H1 (cell line): ENCODE results near the gene OR9A2. TPM values are rescaled to one million over a fixed set of nuclear protein-coding genes. Genes with fewer than 3 reads are reported as not detected.

Experiments used
- CTCF ChIA-PET: fragments of 300-600 bp; sonication (Branson Sonifier 250); formaldehyde crosslinking; loops from one replicate; lab custom pipeline; 2021; ENCODE audit not compliant: partially characterized antibody; lab: Charles Lee
- POLR2A ChIA-PET: fragments of 300-600 bp; sonication (Branson Sonifier 250); formaldehyde crosslinking; loops from one replicate; lab custom pipeline; 2021; ENCODE audit warnings: inconsistent platforms; ENCODE audit not compliant: partially characterized antibody; lab: Charles Lee
- DNase-seq, 2 experiments: peaks; one replicate each; pipeline versions ENCODE4 v3.0.0 to v3.0.0-alpha.2; 2010 to 2022; ENCODE audit warnings: low spot score in 2 of 2, low read depth in 1 of 2, mixed read lengths in 1 of 2
- FAIRE-seq: peaks from 2 replicates; lab custom pipeline; 2011; peaks lifted over from hg19 to GRCh38; lab: Jason Lieb, UNC
- H2AFZ ChIP-seq: 2 replicates; pipeline ENCODE4 v1.8.1; 2012; ENCODE audit warnings: low read length, inconsistent platforms
- H2AK5ac ChIP-seq: 2 replicates; pipeline ENCODE4 v1.6.1; 2013; ENCODE audit warnings: low read depth, low read length
- H2BK120ac ChIP-seq: replicated peaks from 2 replicates; pipeline ENCODE3; 2013; ENCODE audit warnings: low read depth, low read length, inconsistent platforms
- H2BK12ac ChIP-seq: 2 replicates; pipeline ENCODE4 v1.6.1; 2013; ENCODE audit warnings: low read depth, low read length
- H2BK15ac ChIP-seq: 2 replicates; pipeline ENCODE4 v1.6.1; 2013; ENCODE audit warnings: low read length
- H2BK20ac ChIP-seq: 2 replicates; pipeline ENCODE4 v1.6.1; 2013; ENCODE audit warnings: low read length
- H2BK5ac ChIP-seq: 2 replicates; pipeline ENCODE4 v1.6.1; 2013; ENCODE audit warnings: low read depth, low read length
- H3K14ac ChIP-seq: 2 replicates; pipeline ENCODE4 v1.6.1; 2013; ENCODE audit warnings: inconsistent platforms; ENCODE audit not compliant: insufficient read length
- H3K18ac ChIP-seq: 2 replicates; pipeline ENCODE4 v1.6.1; 2013; ENCODE audit warnings: low read length; ENCODE audit errors: extremely low read depth
- H3K23ac ChIP-seq: 2 replicates; pipeline ENCODE4 v1.6.1; 2013; ENCODE audit warnings: inconsistent platforms; ENCODE audit not compliant: insufficient read length
- H3K23me2 ChIP-seq: 2 replicates; pipeline ENCODE4 v1.6.1; 2013; ENCODE audit warnings: low read depth, low read length
- H3K27ac ChIP-seq: 2 replicates; pipeline ENCODE4 v1.6.1; 2011; ENCODE audit warnings: low read depth, low read length, inconsistent platforms
- H3K27me3 ChIP-seq, 4 experiments: replicated peaks in 1 of 4; 1 replicate in 1 of 4; 2 replicates in 3 of 4; pipeline versions ENCODE4 v1.6.1 to v1.8.1; 2011 to 2013; ENCODE audit warnings: low read length in 3 of 4, mild to moderate bottlenecking in 3 of 4, inconsistent platforms in 2 of 4, mixed read lengths in 2 of 4, moderate library complexity in 1 of 4; ENCODE audit not compliant: control insufficient read depth in 3 of 4, insufficient read depth in 3 of 4; ENCODE audit errors: extremely low read depth in 1 of 4
- H3K36me3 ChIP-seq, 4 experiments: 2 replicates each; pipeline versions ENCODE4 v1.6.1 to v1.8.1; 2011 to 2013; ENCODE audit warnings: mild to moderate bottlenecking in 4 of 4, low read length in 3 of 4, moderate library complexity in 2 of 4, control low read depth in 1 of 4, inconsistent platforms in 1 of 4; ENCODE audit not compliant: insufficient read depth in 4 of 4, control insufficient read depth in 2 of 4
- H3K4ac ChIP-seq: replicated peaks from 2 replicates; pipeline ENCODE3; 2013; ENCODE audit warnings: low read length, low read depth, mixed read lengths, inconsistent platforms; ENCODE audit not compliant: insufficient read length
- H3K4me1 ChIP-seq, 4 experiments: replicated peaks in 1 of 4; 1 replicate in 1 of 4; 2 replicates in 3 of 4; pipeline versions ENCODE4 v1.6.1 to v1.8.1; 2011 to 2013; ENCODE audit warnings: low read length in 3 of 4, inconsistent platforms in 2 of 4, mixed read lengths in 1 of 4; ENCODE audit not compliant: insufficient read depth in 4 of 4, control insufficient read depth in 3 of 4
- H3K4me2 ChIP-seq, 2 experiments: 2 replicates each; pipeline versions ENCODE4 v1.6.1 to v1.8.1; 2011 to 2013; ENCODE audit warnings: low read depth in 2 of 2, low read length in 2 of 2, control low read depth in 1 of 2, inconsistent platforms in 1 of 2, mild to moderate bottlenecking in 1 of 2; ENCODE audit not compliant: insufficient read depth in 1 of 2
- H3K4me3 ChIP-seq, 4 experiments: fragments of 200-600, 300-600 bp in 1 of 4; sonication (generic), shearing (Covaris generic), sonication (Bioruptor Twin) in 1 of 4; 2 replicates each; pipeline versions ENCODE4 v1.5.1 to v1.8.1; 2011 to 2016; ENCODE audit warnings: low read length in 4 of 4, low read depth in 3 of 4, control low read depth in 2 of 4, inconsistent platforms in 2 of 4, mild to moderate bottlenecking in 2 of 4, mixed read lengths in 1 of 4, moderate library complexity in 1 of 4; ENCODE audit not compliant: insufficient read depth in 2 of 4; ENCODE audit errors: extremely low read depth in 1 of 4
- H3K56ac ChIP-seq: replicated peaks from 2 replicates; pipeline ENCODE3; 2013; ENCODE audit warnings: low read depth, mild to moderate bottlenecking, mixed read lengths, low read length, inconsistent platforms; ENCODE audit not compliant: insufficient read length
- H3K79me1 ChIP-seq: 2 replicates; pipeline ENCODE4 v1.6.1; 2013; ENCODE audit warnings: low read depth, low read length, control low read depth
- H3K79me2 ChIP-seq, 2 experiments: 2 replicates each; pipeline versions ENCODE4 v1.6.1 to v1.8.1; 2012 to 2013; ENCODE audit warnings: low read length in 2 of 2, mild to moderate bottlenecking in 2 of 2, inconsistent platforms in 1 of 2; ENCODE audit not compliant: insufficient read depth in 2 of 2, control insufficient read depth in 1 of 2
- H3K9ac ChIP-seq, 4 experiments: replicated peaks in 1 of 4; 1 replicate in 1 of 4; 2 replicates in 3 of 4; pipeline versions ENCODE4 v1.6.1 to v1.8.1; 2011 to 2013; ENCODE audit warnings: low read depth in 3 of 4, low read length in 3 of 4, control low read depth in 2 of 4, mild to moderate bottlenecking in 2 of 4, moderate library complexity in 2 of 4, inconsistent platforms in 1 of 4; ENCODE audit errors: extremely low read depth in 1 of 4
- H3K9me3 ChIP-seq, 2 experiments: 2 replicates each; pipeline versions ENCODE4 v1.6.1 to v1.8.1; 2012 to 2013; ENCODE audit warnings: mild to moderate bottlenecking in 2 of 2, moderate library complexity in 2 of 2, control low read depth in 1 of 2, inconsistent platforms in 1 of 2, low read depth in 1 of 2, low read length in 1 of 2, mixed read lengths in 1 of 2; ENCODE audit not compliant: insufficient read depth in 2 of 2
- H4K20me1 ChIP-seq, 2 experiments: replicated peaks in 1 of 2; 2 replicates each; pipeline versions ENCODE3 to v1.8.1; 2011 to 2013; ENCODE audit warnings: inconsistent platforms in 2 of 2, low read length in 2 of 2, mild to moderate bottlenecking in 1 of 2; ENCODE audit not compliant: insufficient read depth in 2 of 2, control insufficient read depth in 1 of 2
- H4K5ac ChIP-seq: 2 replicates; pipeline ENCODE4 v1.6.1; 2013; ENCODE audit warnings: low read length, low read depth, mixed read lengths, inconsistent platforms; ENCODE audit not compliant: insufficient read length
- H4K8ac ChIP-seq: 2 replicates; pipeline ENCODE4 v1.8.0; 2013; ENCODE audit warnings: mild to moderate bottlenecking, moderate library complexity, low read length, inconsistent platforms; ENCODE audit not compliant: insufficient read depth; ENCODE audit errors: extremely low read depth
- H4K91ac ChIP-seq: replicated peaks from 2 replicates; pipeline ENCODE3; 2013; ENCODE audit warnings: low read length, mixed read lengths, inconsistent platforms; ENCODE audit not compliant: insufficient read length
- ASH2L ChIP-seq: fragments of 200-600, 300-600 bp; sonication (generic); IDR thresholded peaks from one replicate; pipeline ENCODE4 v1.7.1; 2017; ENCODE audit warnings: low read length
- CTBP2 ChIP-seq: IDR thresholded peaks from 2 replicates; pipeline ENCODE4 v1.7.0; 2011; ENCODE audit warnings: borderline replicate concordance, mild to moderate bottlenecking, moderate library complexity, mixed read lengths, low read length; ENCODE audit not compliant: insufficient read depth, insufficient read length
- EP300 ChIP-seq, 2 experiments: IDR thresholded peaks; 1 replicate in 1 of 2; 2 replicates in 1 of 2; pipeline ENCODE4 v1.6.1; 2011 to 2012; ENCODE audit warnings: low read depth in 2 of 2, low read length in 2 of 2, mild to moderate bottlenecking in 2 of 2, borderline replicate concordance in 1 of 2, inconsistent platforms in 1 of 2, moderate library complexity in 1 of 2
- EZH2 ChIP-seq: fragments of 200-600 bp; sonication (generic); IDR thresholded peaks from 2 replicates; pipeline ENCODE4 v1.7.1; 2012; ENCODE audit warnings: low read depth, mild to moderate bottlenecking, moderate library complexity, low read length, inconsistent platforms; ENCODE audit not compliant: severe bottlenecking
- GTF2F1 ChIP-seq: IDR thresholded peaks from 2 replicates; pipeline ENCODE4 v1.6.1; 2012; ENCODE audit warnings: low read depth, low read length, improper control_type of control experiment, borderline replicate concordance
- HDAC2 ChIP-seq, 2 experiments: fragments of 300-600 bp in 1 of 2; sonication (generic) in 1 of 2; IDR thresholded peaks; 2 replicates each; pipeline ENCODE4 v1.6.1; 2011 to 2012; ENCODE audit warnings: low read depth in 2 of 2, low read length in 2 of 2, mild to moderate bottlenecking in 2 of 2, moderate library complexity in 2 of 2, borderline replicate concordance in 1 of 2, inconsistent platforms in 1 of 2
- KDM5A ChIP-seq: fragments of 200-600 bp; IDR thresholded peaks from 2 replicates; pipeline ENCODE4 v1.7.1; 2012; ENCODE audit warnings: mild to moderate bottlenecking, low read length, inconsistent platforms, mixed read lengths
- RBBP5 ChIP-seq: IDR thresholded peaks from 2 replicates; pipeline ENCODE4 v1.7.1; 2012; ENCODE audit warnings: low read depth, mild to moderate bottlenecking, inconsistent platforms, low read length, moderate library complexity, borderline replicate concordance
- SP2 ChIP-seq: IDR thresholded peaks from 2 replicates; pipeline ENCODE4 v1.6.1; 2012; ENCODE audit warnings: mild to moderate bottlenecking, low read length, inconsistent platforms
- TBP ChIP-seq: IDR thresholded peaks from 2 replicates; pipeline ENCODE4 v1.6.1; 2011; ENCODE audit warnings: low read depth, low read length, improper control_type of control experiment
- polyA plus RNA-seq, 7 experiments: library from polyadenylated mRNA; depleted of rRNA in 3 of 7; stranded (reverse) in 5 of 7; unstranded in 2 of 7; fragments of >200 nt in 5 of 7; fragments of 200-250 nt in 2 of 7; gene quantifications; 1 replicate in 5 of 7; 2 replicates in 1 of 7; 4 replicates in 1 of 7; pipeline versions ENCODE4 v1.2.1 to v1.2.3, GENCODE V29; 2011 to 2013; ENCODE audit warnings: missing spikeins in 2 of 7, mixed read lengths in 2 of 7
- total RNA-seq: library from RNA; stranded (reverse); fragmentation: NEBNext Ultra II Directional; extraction: Animal tissue kit (Norgen Biotek cat#: 25700); gene quantifications from 2 replicates; pipeline ENCODE4 v1.2.1, GENCODE V29; 2021

OR9A2 gene
- total and polyA plus RNA-seq, 2 of the 8 experiments (the other 6 are each of a cell fraction or from before 2014, with no cell fraction given), result not detected

- no peak for TF ChIP-seq RBBP5
Measured at GRCh38 chr7:143063741-143064140, 36.8 kb upstream of the OR9A2 start (continued).

- FAIRE-seq (no peak), DNase-seq (no peak)
- Histone ChIP-seq H3K27me3 (no peaks in the 10 kb centered on the region), H3K56ac (no peak overlapping the region), H4K20me1 (no peaks in the 10 kb centered on the region), H4K5ac (no peak overlapping the region), H3K14ac (no peak overlapping the region), H2BK15ac (no peak overlapping the region), H3K4me2 (no peak overlapping the region), H3K4ac (no peak overlapping the region), H2BK20ac (no peak overlapping the region), H3K27ac (no peak overlapping the region), H3K9me3 (no peaks in the 10 kb centered on the region), H3K4me3 (no peak overlapping the region), H2AFZ (no peak overlapping the region), H3K23me2 (no peaks in the 10 kb centered on the region), H4K91ac (no peak overlapping the region), H3K79me2 (no peaks in the 10 kb centered on the region), H3K36me3 (no peaks in the 10 kb centered on the region), H3K18ac (no peak overlapping the region), H3K4me1 (no peaks in the 10 kb centered on the region), H2BK12ac (no peak overlapping the region), H2BK120ac (no peak overlapping the region), H3K9ac (no peak overlapping the region), H2BK5ac (no peak overlapping the region), H4K8ac (no peak overlapping the region), H2AK5ac (no peak overlapping the region), H3K79me1 (no peaks in the 10 kb centered on the region), H3K23ac (no peak overlapping the region)
- TF ChIP-seq SP2 (no peak), ASH2L (no peak), TBP (no peak), EP300 (IDR thresholded peaks at IDR 0.05; ENCODE audit: borderline replicate concordance in 1 of 2, low read depth in 2 of 2, low read length in 2 of 2) (no peak), GTF2F1 (no peak), HDAC2 (IDR thresholded peaks at IDR 0.05; ENCODE audit: borderline replicate concordance in 1 of 2, low read depth in 2 of 2, low read length in 2 of 2) (no peak), CTBP2 (no peak), EZH2 (no peak), KDM5A (no peak)
- ChIA-PET CTCF (interaction anchor here (0.8 to 1.1 kb wide), 2 partner anchors 163 to 183 kb away, joined by 3 read pairs; no protein-coding TSS in a partner anchor), POLR2A (no interaction called here)
Measured at GRCh38 chr7:143055754-143056153, 28.8 kb upstream of the OR9A2 start.
